Activated CD4-positive, alpha-beta memory T cell treated with anti-CD3 and anti-CD28 coated beads for 36 hours (primary cell): Measurements from ENCODE around the gene AMIGO3. TPM values are rescaled to one million over a fixed set of nuclear protein-coding genes. Genes with fewer than 3 reads are reported as not detected.

Source experiments
- CTCF ChIA-PET: fragments of 350-600 bp; sonication (Branson Sonifier 250); formaldehyde crosslinking; loops from one replicate; lab custom pipeline; 2021; ENCODE audit warnings: antibody characterized with exemption, inconsistent platforms; lab: Charles Lee
- POLR2A ChIA-PET: fragments of 350-600 bp; sonication (Branson Sonifier 250); formaldehyde crosslinking; loops from one replicate; lab custom pipeline; 2021; ENCODE audit warnings: antibody characterized with exemption; lab: Charles Lee
- DNase-seq: peaks from one replicate; pipeline ENCODE4 v3.0.0-alpha.2; 2020
- H3K27ac Mint-ChIP-seq: one replicate; pipeline ENCODE4 v1.8.0; 2021; ENCODE audit warnings: mixed read lengths
- H3K27me3 Mint-ChIP-seq: one replicate; pipeline ENCODE4 v1.8.0; 2021; ENCODE audit warnings: mixed read lengths
- H3K36me3 Mint-ChIP-seq: one replicate; pipeline ENCODE4 v1.8.0; 2021; ENCODE audit warnings: mixed read lengths
- H3K4me1 Mint-ChIP-seq: one replicate; pipeline ENCODE4 v1.8.0; 2021; ENCODE audit warnings: low read depth, mixed read lengths
- H3K4me3 Mint-ChIP-seq: one replicate; pipeline ENCODE4 v1.8.0; 2021; ENCODE audit warnings: mild to moderate bottlenecking, mixed read lengths
- H3K9me3 Mint-ChIP-seq: one replicate; pipeline ENCODE4 v1.8.0; 2021; ENCODE audit warnings: mixed read lengths
- intact Hi-C: fragments of 100-400 bp; cut with micrococcal nuclease; formaldehyde crosslinking; loops from one replicate; pipeline ENCODE4 v1.15.1; 2023
- total RNA-seq, 2 experiments: library from RNA; stranded (reverse); gene quantifications; one replicate each; pipeline ENCODE4 v1.2.3, GENCODE V29; 2021

Gene AMIGO3
- total RNA-seq, 2 experiments from 2014 or later = not detected

- no peaks in the 10 kb centered on the region for H3K27me3 Mint-ChIP-seq
- H3K36me3 Mint-ChIP-seq = peaks cover 15% of the 10 kb centered on the region
- no peak overlapping the region for H3K27ac Mint-ChIP-seq
- no peak overlapping the region for H3K4me3 Mint-ChIP-seq
- peaks cover 22% of the 10 kb centered on the region for H3K4me1 Mint-ChIP-seq
- no peaks in the 10 kb centered on the region for H3K9me3 Mint-ChIP-seq
- ChIA-PET CTCF (no interaction called here), POLR2A (no interaction called here)
- no peak for DNase-seq
- intact Hi-C loops = loop anchor here (5.0 kb wide), 1 partner anchor 141 kb away; the partner anchor contains the start of gene TRAIP
Observed at GRCh38 chr3:49716691-49717210, 2.7 kb downstream of the AMIGO3 start.

GRCh38 chr3:49716169-49716568 is 3.3 kb downstream of the AMIGO3 start:
- ChIA-PET POLR2A (no interaction called here), CTCF (interaction anchor here (0.8 kb wide), 1 partner anchor 176 kb away, joined by 3 read pairs; no protein-coding TSS in a partner anchor)
- peaks cover 20% of the 10 kb centered on the region for H3K4me1 Mint-ChIP-seq
- H3K27ac Mint-ChIP-seq = no peak overlapping the region
- H3K27me3 Mint-ChIP-seq = no peaks in the 10 kb centered on the region
- no peak overlapping the region for H3K4me3 Mint-ChIP-seq
- DNase-seq = no peak
- peaks cover 12% of the 10 kb centered on the region for H3K36me3 Mint-ChIP-seq
- H3K9me3 Mint-ChIP-seq = no peaks in the 10 kb centered on the region
- intact Hi-C loops = loop anchor here (5.0 kb wide), 1 partner anchor 141 kb away; the partner anchor contains the start of gene TRAIP

- H3K4me3 Mint-ChIP-seq = no peak overlapping the region
- no peak overlapping the region for H3K27ac Mint-ChIP-seq
- CTCF ChIA-PET = interaction anchor here (0.8 to 1.2 kb wide), 2 partner anchors 12 to 176 kb away, joined by 3 to 4 read pairs; no protein-coding TSS in a partner anchor
- DNase-seq = no peak
- no peaks in the 10 kb centered on the region for H3K27me3 Mint-ChIP-seq
- POLR2A ChIA-PET = interaction anchor here (1.8 kb wide), 1 partner anchor 8 kb away, joined by 9 read pairs; the partner anchor contains the start of gene GMPPB
- H3K36me3 Mint-ChIP-seq = peaks cover 8% of the 10 kb centered on the region
- H3K9me3 Mint-ChIP-seq = no peaks in the 10 kb centered on the region
- intact Hi-C loops = loop anchor here (5.0 kb wide), 1 partner anchor 142 kb away; the partner anchor contains the start of gene TRAIP
- H3K4me1 Mint-ChIP-seq = peaks cover 16% of the 10 kb centered on the region
Observed at GRCh38 chr3:49715611-49716121, 3.8 kb downstream of the AMIGO3 start.

GRCh38 chr3:49714728-49715550 is 4.5 kb downstream of the AMIGO3 start:
- Mint-ChIP-seq H3K27ac (no peak overlapping the region), H3K27me3 (no peaks in the 10 kb centered on the region), H3K9me3 (no peaks in the 10 kb centered on the region), H3K36me3 (peaks cover 6% of the 10 kb centered on the region), H3K4me1 (peaks cover 15% of the 10 kb centered on the region), H3K4me3 (no peak overlapping the region)
- no peak for DNase-seq
- ChIA-PET CTCF (interaction anchor here (0.6 to 1.2 kb wide), 3 partner anchors 11 to 175 kb away, joined by 3 to 4 read pairs (median 3); no protein-coding TSS in a partner anchor), POLR2A (interaction anchor here (0.6 to 1.8 kb wide), 2 partner anchors 9 to 135 kb away, joined by 3 to 9 read pairs; partner anchors contain the start of gene GMPPB)
- intact Hi-C loops = loop anchor here (5.0 kb wide), 1 partner anchor 142 kb away; the partner anchor contains the start of gene TRAIP

GRCh38 chr3:49713336-49714105 is 6.0 kb downstream of the AMIGO3 start:
- DNase-seq = no peak
- H3K27ac Mint-ChIP-seq = no peak overlapping the region
- intact Hi-C loops = no loop called here
- H3K9me3 Mint-ChIP-seq = no peaks in the 10 kb centered on the region
- ChIA-PET POLR2A (interaction anchor here (1.8 kb wide), 1 partner anchor 10 kb away, joined by 9 read pairs; the partner anchor contains the start of gene GMPPB), CTCF (interaction anchor here (0.6 kb wide), 1 partner anchor 41 kb away, joined by 3 read pairs; no protein-coding TSS in a partner anchor)
- peaks cover 5% of the 10 kb centered on the region for H3K4me1 Mint-ChIP-seq
- no peak overlapping the region for H3K4me3 Mint-ChIP-seq
- no peaks in the 10 kb centered on the region for H3K36me3 Mint-ChIP-seq
- H3K27me3 Mint-ChIP-seq = no peaks in the 10 kb centered on the region

GRCh38 chr3:49712631-49713317 is 6.7 kb downstream of the AMIGO3 start:
- CTCF ChIA-PET = interaction anchor here (0.6 kb wide), 1 partner anchor 41 kb away, joined by 3 read pairs; no protein-coding TSS in a partner anchor

GRCh38 chr3:49712166-49712565 is 7.3 kb downstream of the AMIGO3 start:
- DNase-seq = no peak
- intact Hi-C loops = no loop called here
- Mint-ChIP-seq H3K4me3 (no peak overlapping the region), H3K9me3 (no peaks in the 10 kb centered on the region), H3K27ac (no peak overlapping the region), H3K27me3 (no peaks in the 10 kb centered on the region), H3K4me1 (no peaks in the 10 kb centered on the region), H3K36me3 (no peaks in the 10 kb centered on the region)
- ChIA-PET POLR2A (interaction anchor here (0.6 to 1.7 kb wide), 2 partner anchors 11 to 62 kb away, joined by 3 to 5 read pairs; no protein-coding TSS in a partner anchor), CTCF (no interaction called here)

More at GRCh38 chr3:49712631-49713317, 6.7 kb downstream of the AMIGO3 start:
- no peak overlapping the region for H3K4me3 Mint-ChIP-seq
- POLR2A ChIA-PET = interaction anchor here (1.7 kb wide), 1 partner anchor 10 kb away, joined by 5 read pairs; no protein-coding TSS in a partner anchor
- peaks cover 3% of the 10 kb centered on the region for H3K4me1 Mint-ChIP-seq
- no peak for DNase-seq
- no peaks in the 10 kb centered on the region for H3K27me3 Mint-ChIP-seq
- H3K27ac Mint-ChIP-seq = no peak overlapping the region
- no peaks in the 10 kb centered on the region for H3K36me3 Mint-ChIP-seq
- intact Hi-C loops = no loop called here
- H3K9me3 Mint-ChIP-seq = no peaks in the 10 kb centered on the region

- ChIA-PET CTCF (interaction anchor here (1.1 kb wide), 1 partner anchor 10 kb away, joined by 4 read pairs; no protein-coding TSS in a partner anchor), POLR2A (interaction anchor here (0.6 to 1.7 kb wide), 2 partner anchors 12 to 63 kb away, joined by 3 to 5 read pairs; no protein-coding TSS in a partner anchor)
- H3K9me3 Mint-ChIP-seq = no peaks in the 10 kb centered on the region
- H3K27me3 Mint-ChIP-seq = no peaks in the 10 kb centered on the region
- H3K27ac Mint-ChIP-seq = no peak overlapping the region
- H3K4me1 Mint-ChIP-seq = no peaks in the 10 kb centered on the region
- H3K36me3 Mint-ChIP-seq = no peaks in the 10 kb centered on the region
- DNase-seq = no peak
- intact Hi-C loops = no loop called here
- no peak overlapping the region for H3K4me3 Mint-ChIP-seq
Observed at GRCh38 chr3:49711489-49711888, 8.0 kb downstream of the AMIGO3 start.

- POLR2A ChIA-PET = no interaction called here
- Mint-ChIP-seq H3K4me3 (no peak overlapping the region), H3K27me3 (no peaks in the 10 kb centered on the region), H3K4me1 (no peaks in the 10 kb centered on the region), H3K27ac (no peak overlapping the region), H3K36me3 (no peaks in the 10 kb centered on the region), H3K9me3 (no peaks in the 10 kb centered on the region)
- CTCF ChIA-PET = no interaction called here
- intact Hi-C loops = no loop called here
- no peak for DNase-seq
Observed at GRCh38 chr3:49709852-49710251, 9.6 kb downstream of the AMIGO3 start.

- POLR2A ChIA-PET = no interaction called here
- Mint-ChIP-seq H3K36me3 (peaks cover 2% of the 10 kb centered on the region), H3K9me3 (no peaks in the 10 kb centered on the region), H3K4me1 (no peaks in the 10 kb centered on the region), H3K4me3 (no peak overlapping the region), H3K27ac (no peak overlapping the region), H3K27me3 (no peaks in the 10 kb centered on the region)
- CTCF ChIA-PET = no interaction called here
- no peak for DNase-seq
- intact Hi-C loops = no loop called here
Observed at GRCh38 chr3:49707113-49707480, 12.4 kb downstream of the AMIGO3 start.
